Calu3 (cell line): Measurements from ENCODE around the gene MBD4. TPM values are rescaled to one million over a fixed set of nuclear protein-coding genes. Genes with fewer than 3 reads are reported as not detected.

ENCODE experiments used
- BruUV-seq: library from RNA; stranded (reverse); fragments of 400-500 nt; replicated peaks from 2 replicates; lab custom pipeline; 2021; lab: Mats Ljungman, UMichigan
- CTCF ChIA-PET: fragments of 300-600 bp; sonication (Branson Sonifier 250); formaldehyde crosslinking; loops from one replicate; lab custom pipeline; 2022; ENCODE audit warnings: antibody characterized with exemption; lab: Charles Lee
- DNase-seq: peaks from one replicate; pipeline ENCODE4 v3.0.0; 2022
- H3K27ac Mint-ChIP-seq: one replicate; pipeline ENCODE4 v1.8.0; 2022; ENCODE audit warnings: mixed read lengths; ENCODE audit not compliant: unreplicated experiment
- H3K27me3 Mint-ChIP-seq: one replicate; pipeline ENCODE4 v1.8.0; 2022; ENCODE audit warnings: mixed read lengths; ENCODE audit not compliant: unreplicated experiment
- H3K36me3 Mint-ChIP-seq: one replicate; pipeline ENCODE4 v1.8.0; 2022; ENCODE audit warnings: mild to moderate bottlenecking, moderate library complexity, mixed read lengths; ENCODE audit not compliant: insufficient read depth, unreplicated experiment
- H3K4me1 Mint-ChIP-seq: one replicate; pipeline ENCODE4 v1.8.0; 2022; ENCODE audit warnings: mild to moderate bottlenecking, low read depth, mixed read lengths; ENCODE audit not compliant: unreplicated experiment
- H3K4me3 Mint-ChIP-seq: one replicate; pipeline ENCODE4 v1.8.0; 2022; ENCODE audit warnings: mild to moderate bottlenecking, low read depth, moderate library complexity, mixed read lengths; ENCODE audit not compliant: unreplicated experiment
- H3K9me3 Mint-ChIP-seq: one replicate; pipeline ENCODE4 v1.8.0; 2022; ENCODE audit warnings: low read depth, mixed read lengths; ENCODE audit not compliant: unreplicated experiment
- intact Hi-C: fragments of 100-400 bp; cut with micrococcal nuclease; formaldehyde crosslinking; loops from one replicate; pipeline ENCODE4 v1.10.0; 2022; ENCODE audit not compliant: unreplicated experiment
- total RNA-seq: library from RNA; stranded (reverse); gene quantifications from 2 replicates; pipeline ENCODE4 v1.2.3, GENCODE V29; 2022
- TF ChIP-seq, protein P1 (sequence below): fragments of 200-600 bp; IDR thresholded peaks from one replicate; pipeline ENCODE4 v1.8.0; 2022; ENCODE audit warnings: antibody characterized with exemption; ENCODE audit not compliant: unreplicated experiment

The MBD4 gene
- total RNA-seq, 1 experiment from 2014 or later: 52.3 TPM

DNA sequence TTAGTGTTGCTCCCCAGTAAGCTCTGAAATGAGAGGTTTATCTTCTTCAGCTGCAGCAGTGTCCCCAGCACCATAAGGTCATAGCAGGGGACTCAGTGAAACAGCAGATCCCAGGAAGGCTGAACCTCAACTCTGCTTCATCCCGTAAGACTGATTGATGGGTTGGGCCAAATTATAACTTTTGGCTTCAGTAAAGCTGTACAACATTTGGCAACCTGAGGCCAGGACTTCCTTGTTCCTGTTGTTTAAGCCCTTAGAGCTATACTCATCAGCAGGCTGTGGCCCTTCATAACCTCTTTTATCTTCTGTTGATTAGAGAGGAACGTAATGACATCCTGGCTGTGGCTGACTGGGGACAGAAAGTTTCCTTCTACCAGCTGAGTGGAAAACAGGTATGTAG is 29.3 kb upstream of the MBD4 start:
- Mint-ChIP-seq H3K27ac (no peak overlapping the region), H3K4me3 (no peak overlapping the region)
- CTCF ChIA-PET: no interaction called here

DNA sequence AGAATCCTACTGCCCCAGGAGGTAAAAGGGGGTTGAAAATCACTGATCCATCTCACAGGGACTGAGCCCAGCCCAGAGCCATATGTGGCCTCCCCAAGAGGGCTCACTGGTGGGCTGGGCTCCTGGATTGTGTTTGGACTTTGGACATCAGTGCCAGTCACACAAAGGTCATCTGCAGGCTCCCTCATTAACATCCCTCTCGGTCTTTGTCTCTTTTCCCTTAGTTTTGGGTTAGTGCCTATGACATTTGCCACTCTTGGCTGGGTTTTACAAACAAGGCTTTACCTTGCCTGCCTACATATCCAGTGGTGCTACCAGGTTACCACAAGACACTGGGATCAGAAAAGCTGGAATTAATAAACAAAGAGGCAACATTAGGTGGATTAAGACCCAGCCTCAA is 28.2 kb upstream of the MBD4 start:
- Mint-ChIP-seq H3K27me3 (no peaks in the 10 kb centered on the region), H3K9me3 (no peaks in the 10 kb centered on the region), H3K27ac (no peak overlapping the region), H3K4me1 (no peaks in the 10 kb centered on the region), H3K4me3 (no peak overlapping the region), H3K36me3 (no peaks in the 10 kb centered on the region)
- TF ChIP-seq, protein P1, sequence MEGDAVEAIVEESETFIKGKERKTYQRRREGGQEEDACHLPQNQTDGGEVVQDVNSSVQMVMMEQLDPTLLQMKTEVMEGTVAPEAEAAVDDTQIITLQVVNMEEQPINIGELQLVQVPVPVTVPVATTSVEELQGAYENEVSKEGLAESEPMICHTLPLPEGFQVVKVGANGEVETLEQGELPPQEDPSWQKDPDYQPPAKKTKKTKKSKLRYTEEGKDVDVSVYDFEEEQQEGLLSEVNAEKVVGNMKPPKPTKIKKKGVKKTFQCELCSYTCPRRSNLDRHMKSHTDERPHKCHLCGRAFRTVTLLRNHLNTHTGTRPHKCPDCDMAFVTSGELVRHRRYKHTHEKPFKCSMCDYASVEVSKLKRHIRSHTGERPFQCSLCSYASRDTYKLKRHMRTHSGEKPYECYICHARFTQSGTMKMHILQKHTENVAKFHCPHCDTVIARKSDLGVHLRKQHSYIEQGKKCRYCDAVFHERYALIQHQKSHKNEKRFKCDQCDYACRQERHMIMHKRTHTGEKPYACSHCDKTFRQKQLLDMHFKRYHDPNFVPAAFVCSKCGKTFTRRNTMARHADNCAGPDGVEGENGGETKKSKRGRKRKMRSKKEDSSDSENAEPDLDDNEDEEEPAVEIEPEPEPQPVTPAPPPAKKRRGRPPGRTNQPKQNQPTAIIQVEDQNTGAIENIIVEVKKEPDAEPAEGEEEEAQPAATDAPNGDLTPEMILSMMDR: no peak
- DNase-seq: no peak
- CTCF ChIA-PET: no interaction called here
- BruUV-seq: no TSS peak
- intact Hi-C loops: no loop called here

More for the DNA sequence above, 29.3 kb upstream of the MBD4 start:
- intact Hi-C loops: no loop called here
- H3K9me3 Mint-ChIP-seq: no peaks in the 10 kb centered on the region
- H3K4me1 Mint-ChIP-seq: no peaks in the 10 kb centered on the region
- H3K27me3 Mint-ChIP-seq: no peaks in the 10 kb centered on the region
- BruUV-seq: no TSS peak
- no peaks in the 10 kb centered on the region for H3K36me3 Mint-ChIP-seq
- no peak for DNase-seq
- TF ChIP-seq, protein P1: no peak

DNA sequence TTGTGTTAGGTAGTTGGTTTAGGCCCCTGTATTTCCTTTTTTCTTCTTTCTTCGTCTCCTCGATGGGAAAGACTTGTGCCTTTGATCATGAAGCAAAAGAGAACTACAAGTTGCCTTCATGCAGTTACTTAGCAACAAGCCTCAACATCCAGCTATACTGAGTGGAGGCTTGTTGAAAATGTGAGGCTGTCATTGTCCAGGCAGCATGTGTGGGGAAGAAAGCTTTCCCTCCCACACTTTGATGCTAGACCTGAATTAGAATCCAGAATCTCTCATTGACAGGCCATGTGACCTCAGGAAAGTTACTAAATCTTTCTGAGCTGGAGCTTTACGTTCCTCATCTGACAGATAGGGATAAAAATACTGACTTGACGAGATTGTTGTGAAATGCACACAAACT is 24.0 kb upstream of the MBD4 start:
- CTCF ChIA-PET: no interaction called here
- TF ChIP-seq, protein P1: no peak
- Mint-ChIP-seq H3K4me1 (no peaks in the 10 kb centered on the region), H3K36me3 (no peaks in the 10 kb centered on the region), H3K9me3 (no peaks in the 10 kb centered on the region), H3K27ac (no peak overlapping the region), H3K27me3 (no peaks in the 10 kb centered on the region), H3K4me3 (no peak overlapping the region)
- intact Hi-C loops: no loop called here
- no TSS peak for BruUV-seq
- no peak for DNase-seq

DNA sequence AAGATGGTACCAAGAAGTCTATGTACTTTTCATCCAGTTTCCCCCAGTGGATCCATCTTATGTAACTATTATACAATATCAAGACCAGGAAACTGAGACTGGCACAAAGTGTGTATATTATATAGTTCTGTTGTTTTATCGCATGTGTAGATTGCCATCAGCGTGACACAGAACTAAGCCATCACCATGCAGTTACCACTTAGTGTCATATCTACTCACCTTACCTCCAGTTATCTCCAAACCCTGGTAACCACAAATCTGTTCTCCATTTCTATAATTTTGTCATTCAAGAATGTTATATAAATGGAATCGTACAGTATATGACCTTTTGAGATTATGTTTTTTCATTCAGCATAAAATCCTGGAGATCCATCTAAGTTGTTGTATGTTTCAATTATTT is 23.3 kb upstream of the MBD4 start:
- no TSS peak for BruUV-seq
- no peak for DNase-seq

More for the DNA sequence above, 23.3 kb upstream of the MBD4 start:
- Mint-ChIP-seq H3K27ac (no peak overlapping the region), H3K4me1 (no peaks in the 10 kb centered on the region), H3K36me3 (no peaks in the 10 kb centered on the region), H3K27me3 (no peaks in the 10 kb centered on the region), H3K4me3 (no peak overlapping the region), H3K9me3 (no peaks in the 10 kb centered on the region)
- TF ChIP-seq, protein P1: no peak
- CTCF ChIA-PET: no interaction called here
- intact Hi-C loops: no loop called here
